Neural progenitor cell (in vitro differentiated cells): ENCODE measurements around the gene FGFR2.

Source experiments
- CTCF ChIP-seq: fragments of 200-600 bp; sonication (generic); IDR thresholded peaks from 2 replicates; pipeline ENCODE4 v1.5.1; 2017; ENCODE audit warnings: antibody characterized with exemption, mild to moderate bottlenecking
- EZH2phosphoT487 ChIP-seq: fragments of 200-600 bp; sonication (generic); IDR thresholded peaks from 2 replicates; pipeline ENCODE4 v1.6.1; 2017; ENCODE audit warnings: antibody characterized with exemption

DNA sequence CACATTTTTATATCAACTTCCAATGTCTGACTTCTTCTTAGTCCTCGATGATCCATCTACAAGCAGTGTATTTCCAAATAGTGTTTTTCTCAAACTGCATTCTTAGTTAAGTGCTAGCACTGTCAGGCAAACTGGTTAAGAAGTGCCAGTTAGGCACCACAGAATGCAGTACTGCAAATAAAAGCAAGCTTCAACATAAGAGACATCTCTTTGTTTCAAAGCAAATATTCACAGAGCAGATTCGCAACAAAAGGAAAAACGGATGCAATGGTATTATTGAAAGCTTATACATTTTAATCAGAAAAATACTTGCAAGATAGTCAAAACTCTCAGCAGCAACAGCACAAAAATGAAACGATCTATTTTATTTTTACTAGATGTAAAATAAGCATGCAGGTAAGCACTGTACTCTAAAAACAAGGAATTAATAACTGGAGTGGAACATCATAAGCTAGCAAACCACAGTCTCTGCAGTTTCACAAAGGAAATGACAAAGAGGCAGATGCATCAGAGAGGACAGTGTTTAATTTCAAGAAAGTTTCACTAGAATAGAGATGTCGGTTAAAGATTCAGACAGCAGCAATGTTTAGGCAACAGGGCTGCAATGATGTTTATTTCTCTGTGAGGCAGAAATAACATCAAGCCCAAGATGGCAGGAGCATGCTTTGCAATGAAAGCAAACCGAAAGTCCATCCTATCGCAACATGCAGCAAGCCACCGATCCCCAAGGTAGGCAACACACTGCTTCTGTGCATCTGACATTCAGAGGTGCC lies 82.0 kb downstream of the FGFR2 start:
- TF ChIP-seq CTCF: no peak
- no peak for TF ChIP-seq EZH2phosphoT487
